Stimulated activated CD4-positive, alpha-beta T cell treated with anti-CD3 and anti-CD28 coated beads, Interleukin-2, amount 100 ng/mL, for 48 hours (primary cell): Measurements from ENCODE around the gene KRAS.

Experiments
- DNase-seq, 2 donors: peaks; one replicate each; pipeline ENCODE4 v3.0.0-alpha.2; 2020

Gene KRAS

DNA sequence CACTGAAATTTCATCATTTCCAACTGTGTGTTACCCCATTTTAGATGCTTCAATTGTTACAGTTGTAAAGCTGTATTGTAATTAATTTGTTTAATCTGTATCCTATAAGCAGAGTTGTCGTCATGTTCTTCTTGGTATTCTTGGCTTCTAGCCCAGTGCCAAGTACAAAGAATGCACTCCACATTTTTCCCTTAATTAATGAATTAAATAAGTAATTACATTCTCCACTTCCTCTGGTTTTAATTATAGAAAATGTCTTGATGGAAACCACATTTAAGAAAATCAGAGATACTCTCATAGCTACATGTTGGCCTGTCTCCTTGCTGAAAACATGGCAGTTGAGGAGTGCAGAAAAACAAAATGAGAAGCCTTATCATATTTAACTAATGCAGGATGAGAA is 56.5 kb downstream of the KRAS start:
- DNase-seq, result no peak

- DNase-seq, result no peak
Observed at GRCh38 chr12:25190793-25191192, 59.9 kb downstream of the KRAS start.

DNA sequence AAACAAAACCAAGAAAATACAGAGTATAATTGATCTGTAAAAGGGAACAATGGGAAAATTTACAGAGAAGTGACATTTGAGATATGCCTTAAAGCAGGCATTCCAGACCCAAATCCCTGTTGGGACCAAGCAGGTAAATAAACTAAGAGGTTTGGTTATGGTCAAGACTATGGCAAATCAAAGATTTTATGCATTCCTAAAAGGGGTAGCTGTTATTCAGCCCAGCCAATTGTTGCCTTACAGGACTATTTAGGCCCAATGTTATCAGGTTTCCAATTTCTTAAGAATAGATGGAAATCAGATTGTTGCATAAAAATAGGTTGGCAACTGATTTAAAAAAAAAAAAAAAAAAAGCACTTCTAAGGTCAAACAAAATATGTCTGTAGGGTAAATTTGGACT is 61.1 kb downstream of the KRAS start:
- DNase-seq, result no peak

GRCh38 chr12:25187781-25188180 is 62.9 kb downstream of the KRAS start:
- no peak for DNase-seq

DNA sequence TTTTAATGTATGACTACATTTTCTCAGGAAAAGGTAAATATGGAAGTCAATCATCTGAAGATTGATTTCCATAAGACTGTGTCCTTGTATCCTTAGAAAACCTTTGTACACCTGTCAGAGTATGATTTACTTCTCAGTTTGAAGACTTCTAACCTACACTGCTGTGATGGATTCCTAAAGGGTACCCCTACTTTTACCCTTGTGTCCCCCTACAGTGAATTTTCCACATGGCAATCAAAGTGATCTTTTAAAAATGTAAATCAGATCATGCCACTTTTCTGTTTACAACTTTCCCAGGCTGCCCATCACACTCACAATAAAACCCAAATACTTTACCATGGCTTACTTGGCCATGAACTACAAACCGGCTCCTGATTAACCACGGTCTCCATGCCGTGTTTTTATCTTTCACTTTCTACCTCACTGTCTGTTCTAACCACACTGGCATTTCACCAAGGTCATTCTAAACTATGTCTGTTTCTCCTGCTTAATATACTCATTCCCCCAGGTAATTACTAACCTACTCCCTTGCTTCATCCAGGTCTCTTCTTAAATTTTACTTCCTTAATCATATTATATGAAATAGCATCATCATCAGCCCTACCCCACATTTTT is 63.8 kb downstream of the KRAS start:
- no peak for DNase-seq

DNA sequence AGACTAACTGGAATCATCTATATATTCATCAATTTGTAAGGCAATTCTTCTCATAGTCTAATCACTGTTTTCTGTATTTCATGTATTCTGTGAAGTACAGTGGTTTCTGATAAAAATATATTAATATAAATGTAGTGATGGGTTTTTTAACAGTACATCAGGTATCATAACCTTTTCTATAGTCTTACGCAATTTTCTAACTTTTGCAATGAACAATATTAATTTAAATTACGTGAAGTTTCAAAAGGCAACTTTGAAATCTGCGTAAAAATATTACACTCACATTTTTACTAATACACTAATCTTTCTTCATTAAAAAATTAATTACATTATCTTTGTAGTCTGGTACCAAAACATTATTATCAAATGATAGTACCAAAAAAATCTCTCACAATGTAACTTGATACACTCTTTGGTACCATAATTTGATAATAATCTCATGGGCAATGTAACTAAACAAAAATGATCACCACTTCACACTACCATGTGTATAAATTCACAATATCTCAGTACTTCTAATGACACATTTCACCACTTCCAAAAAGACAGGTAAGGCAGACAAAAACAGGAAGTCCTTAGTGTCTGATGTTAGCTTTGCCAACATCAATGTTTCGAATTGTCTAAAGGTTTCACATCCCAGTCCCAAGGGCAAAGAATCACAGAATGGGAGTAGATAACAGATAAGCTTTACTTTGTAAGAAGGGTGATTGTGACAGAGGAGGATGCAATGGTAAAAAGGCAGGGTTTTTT is 64.5 kb downstream of the KRAS start:
- DNase-seq, result no peak

GRCh38 chr12:25184132-25184531 is 66.6 kb downstream of the KRAS start:
- DNase-seq, result no peak

DNA sequence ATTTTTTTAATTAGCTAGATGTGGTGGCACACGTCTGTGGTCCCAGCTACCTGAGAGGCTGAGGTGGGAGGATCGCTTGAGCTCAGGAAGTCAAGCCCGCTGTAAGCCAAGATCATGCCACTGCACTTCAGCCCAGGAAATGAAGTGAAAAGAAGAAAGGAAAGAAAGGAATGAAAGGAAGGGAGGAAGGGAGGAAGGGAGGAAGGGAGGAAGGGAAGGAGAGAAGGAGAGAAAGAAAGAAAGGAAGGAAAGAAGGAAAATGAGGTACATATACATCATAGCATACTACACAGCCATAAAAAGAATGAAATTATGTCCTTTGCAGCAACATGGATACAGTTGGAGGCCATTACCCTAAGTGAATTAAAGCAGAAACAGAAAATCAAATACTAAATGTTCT is 68.0 kb downstream of the KRAS start:
- no peak for DNase-seq

DNA sequence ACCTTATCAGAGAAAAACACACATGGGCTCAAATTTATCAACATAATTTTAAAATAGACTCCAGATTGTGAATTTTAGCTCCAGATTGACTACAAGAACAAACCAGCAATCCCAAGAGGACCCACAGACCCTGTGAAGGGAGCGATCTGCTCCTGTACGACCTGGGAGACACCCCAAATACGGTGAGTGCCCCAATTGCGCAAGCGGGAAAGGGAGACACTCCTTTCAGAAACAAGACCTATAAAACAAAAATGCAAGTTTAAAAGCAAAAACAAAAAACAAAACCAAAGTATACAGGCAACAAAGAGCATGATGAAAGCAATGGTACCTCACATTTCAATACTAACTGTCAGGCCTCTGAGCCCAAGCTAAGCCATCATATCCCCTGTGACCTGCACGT is 87.9 kb downstream of the KRAS start:
- DNase-seq, result no peak

- DNase-seq, result no peak
Observed at GRCh38 chr12:25156061-25156460, 94.7 kb downstream of the KRAS start.

- no peak for DNase-seq
Observed at GRCh38 chr12:25155022-25155576, 95.6 kb downstream of the KRAS start.
